ENCODE results near the gene CEP63. TPM values are rescaled to one million over a fixed set of nuclear protein-coding genes. Genes with fewer than 3 reads are reported as not detected.

Gene CEP63
- total RNA-seq, 1 experiment from 2014 or later = 29.8 TPM

DNA sequence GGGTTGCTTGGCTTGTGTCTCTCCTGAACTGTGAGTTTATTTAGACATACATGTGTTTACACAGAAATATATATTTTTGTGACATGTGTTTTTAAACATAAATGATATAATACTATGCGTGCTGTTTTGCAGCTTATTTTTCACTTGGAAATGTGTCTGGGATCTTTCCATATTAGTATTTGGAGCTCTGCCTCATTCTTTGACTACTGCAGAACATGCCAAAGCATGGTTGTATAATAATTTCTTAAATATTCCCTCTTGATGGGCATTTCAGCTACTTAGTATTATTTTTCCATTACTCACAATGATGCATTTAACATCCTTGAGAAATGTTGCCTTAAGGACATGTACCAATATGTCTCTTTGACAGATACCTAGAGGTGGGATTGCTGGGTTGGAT, 19.5 kb upstream of the CEP63 start:
- no peak for DNase-seq (ENCODE audit: low read depth)

GRCh38 chr3:134468519-134468918, 17.3 kb upstream of the CEP63 start:
- DNase-seq (ENCODE audit: low read depth) = no peak

DNA sequence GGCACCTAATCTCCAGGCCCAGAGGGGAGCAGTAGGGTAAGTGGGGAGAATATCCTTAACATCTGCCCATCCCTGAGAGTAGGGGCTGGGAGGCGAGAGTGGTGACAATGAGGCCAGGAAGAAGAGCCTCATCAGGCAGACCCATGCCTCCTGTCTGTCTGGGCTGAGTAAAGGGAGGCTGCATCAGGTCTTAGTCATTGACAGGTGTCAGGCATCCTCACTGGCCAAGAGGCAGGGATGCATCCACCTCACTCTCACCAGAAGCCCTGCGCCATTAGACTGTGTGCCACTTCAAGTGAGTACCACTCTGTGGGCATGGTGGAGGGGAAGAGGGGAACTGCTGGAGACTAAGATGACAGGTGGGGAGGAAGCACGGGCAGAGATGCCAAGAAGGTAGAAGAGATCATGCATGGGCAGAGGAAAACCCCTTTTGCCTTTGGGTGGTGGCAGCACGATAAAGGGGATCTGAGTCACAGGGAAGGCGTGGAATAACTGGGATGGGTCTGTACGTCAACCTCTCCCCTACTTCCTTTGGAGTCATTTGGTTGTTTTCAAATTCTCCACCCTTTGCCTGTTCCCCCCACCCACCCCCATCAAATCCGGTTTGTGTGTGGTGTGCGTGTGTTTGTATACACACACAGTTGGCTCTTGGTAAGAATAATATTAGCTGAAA, 14.2 kb upstream of the CEP63 start:
- peak; percentile 37 for DNase-seq (ENCODE audit: low read depth)

DNA sequence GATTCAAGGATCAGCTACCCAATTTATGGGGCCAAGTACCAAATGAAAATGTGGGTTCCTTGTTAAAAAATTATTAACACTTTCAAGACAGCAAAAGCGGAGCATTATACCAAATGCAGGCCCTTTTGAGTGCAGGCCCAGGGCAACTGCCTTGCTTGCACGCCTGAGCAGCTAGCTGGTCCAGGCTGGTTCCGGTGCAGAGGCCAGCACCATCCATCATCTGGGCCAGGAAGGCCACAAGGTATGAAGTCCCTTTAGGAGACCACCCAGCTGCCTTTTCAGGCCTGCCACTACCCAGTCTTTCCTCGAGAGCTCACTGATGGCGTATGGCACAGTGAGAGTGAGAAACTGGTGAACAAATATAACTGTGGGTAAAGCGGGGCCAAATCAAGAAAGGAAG, 13.0 kb upstream of the CEP63 start:
- no peak for DNase-seq (ENCODE audit: low read depth)

GRCh38 chr3:134473868-134474546, 11.8 kb upstream of the CEP63 start:
- peak; percentile 70 for DNase-seq (ENCODE audit: low read depth)

- DNase-seq (ENCODE audit: low read depth) = no peak
These were observed 10.9 kb upstream of the CEP63 start for GRCh38 chr3:134474956-134475355.

- DNase-seq (ENCODE audit: low read depth) = no peak
These were observed 9.6 kb upstream of the CEP63 start for GRCh38 chr3:134476306-134476705.

- DNase-seq (ENCODE audit: low read depth) = peak; percentile 78
These were observed 8.9 kb upstream of the CEP63 start for GRCh38 chr3:134477002-134477401.

- DNase-seq (ENCODE audit: low read depth) = no peak
These were observed 7.9 kb upstream of the CEP63 start for GRCh38 chr3:134477938-134478337.

GRCh38 chr3:134480546-134480945, 5.3 kb upstream of the CEP63 start:
- no peak for DNase-seq (ENCODE audit: low read depth)

DNA sequence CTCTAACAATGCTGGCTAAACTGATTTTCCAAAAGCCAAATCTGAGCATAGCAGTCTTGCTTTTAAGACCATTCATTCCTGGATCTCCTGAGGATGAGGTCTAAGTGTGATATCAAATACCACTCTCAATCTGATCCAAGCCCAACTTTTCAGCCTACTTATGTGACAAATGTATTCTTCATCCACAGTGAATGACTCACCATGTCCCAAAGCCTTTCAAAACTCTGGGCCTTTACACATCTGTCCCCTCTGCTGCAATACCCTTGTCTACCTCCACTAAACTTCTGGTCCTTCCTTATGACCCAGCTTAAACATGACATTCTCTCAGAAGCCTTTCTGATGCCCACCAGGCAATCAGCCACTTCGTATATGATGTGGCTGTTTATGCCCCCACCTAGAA, 4.7 kb upstream of the CEP63 start:
- no peak for DNase-seq (ENCODE audit: low read depth)

- DNase-seq (ENCODE audit: low read depth) = no peak
These were observed 3.2 kb upstream of the CEP63 start for GRCh38 chr3:134482622-134483021.

GRCh38 chr3:134483195-134483900, 2.5 kb upstream of the CEP63 start:
- peak; percentile 77 for DNase-seq (ENCODE audit: low read depth)

DNA sequence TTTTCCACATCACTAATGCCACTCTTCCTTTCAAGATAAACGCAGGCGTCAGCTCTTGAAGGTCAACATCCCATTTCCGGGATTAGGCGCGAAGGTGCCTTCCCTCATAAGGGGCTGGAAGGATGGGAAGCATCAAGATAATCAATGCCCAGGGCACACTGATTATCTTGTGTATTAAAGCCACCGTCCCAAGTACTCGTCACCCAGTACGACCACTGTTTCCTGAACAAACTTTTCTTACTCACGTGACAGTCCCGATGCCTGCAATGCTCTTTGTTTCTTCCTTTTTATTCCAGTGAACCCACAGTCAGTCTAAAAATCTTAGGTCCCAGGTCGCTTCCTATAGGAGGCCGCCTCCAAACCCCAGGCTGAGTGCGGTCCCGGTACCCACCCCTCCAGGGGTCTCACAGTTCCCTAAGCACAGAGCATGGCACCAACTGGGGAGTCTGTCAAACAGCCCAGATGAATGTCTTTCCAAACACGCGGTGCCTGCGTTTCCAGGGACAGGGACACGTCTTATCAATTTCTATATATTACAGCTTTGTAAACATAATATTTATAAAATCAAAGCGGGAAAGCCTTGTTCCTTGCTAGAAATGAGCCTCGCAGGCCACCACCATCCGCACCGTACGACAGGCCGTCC, 661 bp upstream of the CEP63 start:
- DNase-seq (ENCODE audit: low read depth) = no peak

DNA sequence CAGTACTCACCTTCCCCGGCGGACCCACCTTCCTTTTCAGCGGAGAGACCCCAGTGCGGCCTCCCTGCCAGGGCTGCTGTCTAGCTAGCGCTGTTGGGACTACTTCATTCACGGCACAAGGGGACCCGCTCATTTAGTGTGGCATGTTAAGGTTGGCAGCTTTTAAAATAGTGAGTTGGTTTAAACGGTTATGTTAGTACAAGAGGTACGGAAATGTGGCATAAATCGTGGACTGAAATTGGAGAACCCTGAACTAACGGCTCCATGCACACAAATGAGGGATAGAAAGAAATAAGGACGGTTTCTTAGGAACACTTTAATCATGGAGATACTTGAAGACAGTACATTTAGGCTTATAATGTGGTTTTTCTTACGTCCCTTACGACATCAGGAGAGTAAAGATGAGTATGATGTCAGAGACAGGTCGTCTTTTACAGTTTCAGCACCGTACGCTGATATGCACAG, 752 bp downstream of the CEP63 start:
- no peak for DNase-seq (ENCODE audit: low read depth)

DNA sequence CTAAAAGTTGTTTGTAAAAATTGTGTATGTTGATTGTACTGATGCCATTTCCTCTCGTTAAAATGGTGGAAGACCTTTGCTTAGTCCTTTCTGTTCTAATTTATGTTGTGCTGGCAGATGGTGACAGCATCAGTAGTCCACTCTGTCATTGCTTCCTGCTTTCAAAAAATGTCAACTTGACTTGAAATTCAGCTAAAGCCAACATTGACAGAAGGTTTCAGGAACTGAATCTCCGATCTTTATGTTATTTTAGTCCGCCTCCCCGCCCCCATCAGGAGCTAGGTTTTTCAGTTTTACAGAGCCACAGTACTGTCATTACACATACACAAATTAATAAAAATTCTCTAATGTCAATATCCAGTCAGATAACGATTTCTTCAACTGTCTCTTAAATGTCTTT, 1.5 kb downstream of the CEP63 start:
- no peak for DNase-seq (ENCODE audit: low read depth)

- DNase-seq (ENCODE audit: low read depth) = no peak
These were observed 8.6 kb downstream of the CEP63 start for GRCh38 chr3:134494495-134494894.

DNA sequence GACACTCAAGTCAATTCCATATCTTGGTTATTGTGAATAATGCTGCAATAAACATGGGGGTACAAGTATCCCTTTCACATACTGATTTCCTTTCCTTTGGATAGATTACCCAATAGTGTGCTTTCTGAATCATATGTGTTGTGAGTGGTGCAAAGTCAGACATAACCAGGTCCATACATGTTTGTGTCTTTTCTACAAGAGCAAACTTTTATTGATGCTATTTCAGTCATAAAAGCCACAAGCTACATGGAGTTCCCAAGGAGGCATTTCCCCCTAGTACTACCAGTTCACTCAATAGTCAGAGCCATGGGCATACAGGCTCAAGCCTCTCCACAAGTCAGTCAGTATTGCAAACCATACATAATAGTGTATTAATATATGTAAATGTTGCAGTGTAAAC, 10.1 kb downstream of the CEP63 start:
- DNase-seq (ENCODE audit: low read depth) = no peak

DNA sequence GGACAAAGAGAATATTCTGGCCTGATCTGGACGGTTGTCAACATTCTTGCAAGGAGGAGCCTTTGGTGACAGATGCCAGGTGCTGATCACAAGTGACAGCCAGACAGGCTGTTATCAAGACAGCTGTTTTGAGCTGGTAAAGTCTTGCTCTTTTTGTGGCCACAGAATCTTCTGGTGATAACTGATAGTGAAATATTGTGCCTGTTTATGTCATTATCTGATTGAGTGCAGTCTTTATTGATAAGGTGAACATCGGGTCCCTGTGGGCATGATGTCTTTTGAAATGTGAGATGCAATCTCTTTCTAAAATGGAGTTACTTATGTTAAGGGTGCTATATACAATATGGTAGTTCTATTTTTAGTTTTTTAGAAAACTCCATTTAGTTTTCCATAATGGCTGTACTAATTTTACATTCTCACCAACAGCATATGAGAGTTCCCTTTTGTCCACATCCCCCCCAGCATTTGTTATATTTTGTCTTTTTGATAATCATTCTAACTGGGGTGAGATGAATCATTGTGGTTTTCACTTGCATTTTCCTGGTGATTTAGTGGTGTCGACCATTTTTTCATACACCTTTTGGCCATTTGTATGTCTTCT, 10.7 kb downstream of the CEP63 start:
- peak; percentile 66 for DNase-seq (ENCODE audit: low read depth)

- DNase-seq (ENCODE audit: low read depth) = peak; percentile 62
These were observed 17.4 kb downstream of the CEP63 start for GRCh38 chr3:134503266-134503665.

- DNase-seq (ENCODE audit: low read depth) = no peak
These were observed 18.3 kb downstream of the CEP63 start for GRCh38 chr3:134504132-134504531.

DNA sequence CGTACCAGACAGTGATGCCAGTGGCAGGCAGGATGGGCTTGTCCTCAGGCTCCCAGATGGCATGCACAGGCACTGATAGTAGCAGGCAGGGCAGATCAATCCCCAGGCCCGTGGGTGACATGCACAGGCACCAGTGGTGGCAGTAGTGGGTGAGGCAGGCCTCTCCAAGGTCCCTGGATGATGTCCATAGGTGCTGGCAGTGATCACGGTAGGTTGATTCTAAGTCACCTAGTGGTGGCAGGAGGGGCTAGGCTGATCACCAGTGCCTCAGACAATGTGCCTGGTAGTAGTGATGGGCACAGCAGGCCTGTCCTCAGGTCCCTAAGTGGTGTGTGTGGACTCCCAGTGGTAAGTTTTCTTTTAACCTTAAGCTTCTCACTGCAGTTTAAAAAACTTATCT, 19.6 kb downstream of the CEP63 start:
- DNase-seq (ENCODE audit: low read depth) = no peak

Measured in LHCN-M2 (cell line).